Activated T-helper 17 cell treated with anti-CD3 and anti-CD28 coated beads, Interleukin-2, amount 50 U/mL, for 72 hours (primary cell): ENCODE data around the gene CSAG3. TPM values are rescaled to one million over a fixed set of nuclear protein-coding genes. Genes with fewer than 3 reads are reported as not detected.
"Not testable (repeated sequence)": the region's sequence is repeated elsewhere in the genome, so short reads cannot be mapped to it uniquely, and the experiment has no call there.

Experiments used
- ATAC-seq: fragments of 150-1000 bp; cut with Tn5 transposase; replicated peaks from 2 replicates; pipeline ENCODE4 v1.10.0; 2021; ENCODE audit warnings: mild to moderate bottlenecking, moderate library complexity
- H3K27ac Mint-ChIP-seq: one replicate; pipeline ENCODE4 v1.8.0; 2022; ENCODE audit warnings: mixed read lengths
- H3K27me3 Mint-ChIP-seq: one replicate; pipeline ENCODE4 v1.8.0; 2022; ENCODE audit warnings: mixed read lengths
- H3K36me3 Mint-ChIP-seq: one replicate; pipeline ENCODE4 v1.8.0; 2022; ENCODE audit warnings: low read depth, mild to moderate bottlenecking, mixed read lengths
- H3K4me1 Mint-ChIP-seq: one replicate; pipeline ENCODE4 v1.8.0; 2022; ENCODE audit warnings: mixed read lengths
- H3K4me3 Mint-ChIP-seq: one replicate; pipeline ENCODE4 v1.8.0; 2022; ENCODE audit warnings: mild to moderate bottlenecking, mixed read lengths
- H3K9me3 Mint-ChIP-seq: one replicate; pipeline ENCODE4 v1.8.0; 2022; ENCODE audit warnings: mixed read lengths
- total RNA-seq, 2 donors: library from RNA; stranded (reverse); gene quantifications; one replicate each; pipeline ENCODE4 v1.2.3, GENCODE V29; 2022

The CSAG3 gene
- total RNA-seq, 2 donors from 2014 or later = 0.32 TPM; not detected in 1

GRCh38 chrX:152761582-152761981, 2.6 kb downstream of the CSAG3 start:
- not testable (repeated sequence) for ATAC-seq, H3K9me3 Mint-ChIP-seq, H3K36me3 Mint-ChIP-seq, H3K4me1 Mint-ChIP-seq, H3K27me3 Mint-ChIP-seq, H3K27ac Mint-ChIP-seq, H3K4me3 Mint-ChIP-seq

DNA sequence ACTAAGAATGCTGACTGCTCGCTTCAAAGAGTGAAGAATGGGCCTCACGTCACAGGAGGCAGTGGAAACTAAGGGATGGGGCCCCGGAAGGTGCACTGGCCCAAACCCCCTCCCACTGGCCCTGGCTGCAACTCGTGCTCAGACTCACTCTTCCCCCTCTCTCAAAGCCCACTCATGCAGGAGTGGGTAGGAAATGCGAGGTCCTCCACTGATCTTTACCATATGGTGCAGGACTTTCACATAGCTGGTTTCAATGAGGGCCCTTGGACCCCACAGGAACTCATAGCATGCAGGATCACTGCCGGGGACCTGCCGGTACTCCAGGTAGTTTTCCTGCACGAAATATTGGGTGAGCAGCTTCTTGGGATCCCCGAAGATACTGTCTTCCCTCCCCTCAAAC, 7.5 kb downstream of the CSAG3 start:
- H3K9me3 Mint-ChIP-seq, H3K27me3 Mint-ChIP-seq, H3K4me1 Mint-ChIP-seq, H3K4me3 Mint-ChIP-seq, H3K27ac Mint-ChIP-seq, ATAC-seq, H3K36me3 Mint-ChIP-seq: not testable (repeated sequence)

DNA sequence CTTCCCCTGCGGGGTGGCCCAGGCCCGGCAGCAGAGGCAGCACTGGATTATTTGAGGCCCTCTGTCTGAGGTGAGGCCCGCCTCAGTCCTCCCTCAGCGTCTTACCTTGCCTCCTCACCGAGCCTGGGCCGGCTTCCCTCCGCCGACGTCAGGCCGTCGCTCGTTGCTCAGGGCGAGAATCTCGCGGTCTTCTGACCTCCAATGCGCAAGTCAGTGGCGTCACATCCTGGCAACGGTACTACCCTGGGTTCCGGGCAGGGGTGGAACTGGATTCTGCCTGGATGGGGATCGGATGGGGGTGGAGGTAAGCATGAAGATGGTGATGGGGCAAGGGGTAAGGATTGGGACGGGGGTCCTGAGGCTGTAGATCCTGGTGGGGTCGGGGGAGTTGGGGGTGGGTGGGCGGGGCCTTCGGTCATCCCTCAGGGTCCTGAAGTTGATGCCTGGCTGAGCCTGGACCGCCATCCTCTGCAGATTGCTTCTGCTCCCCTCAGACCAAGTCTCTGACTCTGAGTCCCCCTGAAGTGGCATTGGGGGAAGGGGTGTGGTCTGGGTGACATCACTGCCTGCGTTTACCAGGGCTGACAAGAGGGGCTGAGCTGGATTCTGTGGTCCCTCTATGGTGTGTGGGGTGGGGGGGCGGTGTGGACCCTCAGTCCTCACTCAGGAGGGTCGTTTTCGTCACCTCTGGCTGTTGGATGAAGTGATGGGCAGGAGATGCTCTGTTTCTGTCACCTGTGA, 10.7 kb downstream of the CSAG3 start, which contains the start of gene MAGEA6:
MAGEA6 (minus strand) TSS at position 141 of the 741 bp plus-strand sequence. CDS start 2,039 bp downstream, outside the sequence.
- H3K4me1 Mint-ChIP-seq, ATAC-seq, H3K9me3 Mint-ChIP-seq, H3K36me3 Mint-ChIP-seq, H3K4me3 Mint-ChIP-seq, H3K27ac Mint-ChIP-seq, H3K27me3 Mint-ChIP-seq: not testable (repeated sequence)

DNA sequence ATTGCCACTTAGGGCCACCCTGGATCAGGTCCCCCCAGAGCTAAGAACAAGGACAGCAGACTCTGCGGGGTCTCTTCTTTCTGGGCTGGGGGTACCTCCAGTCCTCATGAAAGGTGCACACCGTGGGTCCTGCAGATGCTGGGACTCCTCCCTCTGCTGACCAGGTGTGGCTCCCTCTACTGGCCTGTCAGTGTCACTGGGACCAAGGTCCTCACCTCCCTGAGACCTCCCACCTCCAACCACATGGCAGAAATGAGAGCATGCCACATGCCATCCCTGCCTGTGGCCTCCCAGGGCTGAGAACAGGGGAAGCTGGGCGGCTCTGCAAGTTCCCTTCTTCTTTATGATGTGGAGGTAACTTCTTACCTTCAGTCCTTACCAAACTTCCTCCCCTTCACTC, 28.0 kb downstream of the CSAG3 start:
- ATAC-seq, H3K9me3 Mint-ChIP-seq, H3K36me3 Mint-ChIP-seq, H3K4me3 Mint-ChIP-seq, H3K4me1 Mint-ChIP-seq, H3K27ac Mint-ChIP-seq, H3K27me3 Mint-ChIP-seq: not testable (repeated sequence)

GRCh38 chrX:152798945-152799344, 39.9 kb downstream of the CSAG3 start:
- no peak overlapping the region for H3K4me3 Mint-ChIP-seq
- H3K9me3 Mint-ChIP-seq = no peaks in the 10 kb centered on the region
- H3K27me3 Mint-ChIP-seq = no peaks in the 10 kb centered on the region
- no peak overlapping the region for H3K27ac Mint-ChIP-seq
- no peaks in the 10 kb centered on the region for H3K4me1 Mint-ChIP-seq
- H3K36me3 Mint-ChIP-seq = no peaks in the 10 kb centered on the region
- no peak for ATAC-seq

- Mint-ChIP-seq H3K4me1 (no peaks in the 10 kb centered on the region), H3K27ac (no peak overlapping the region), H3K36me3 (no peaks in the 10 kb centered on the region), H3K9me3 (no peaks in the 10 kb centered on the region), H3K27me3 (peaks cover 16% of the 10 kb centered on the region), H3K4me3 (no peak overlapping the region)
- peak; percentile 66 for ATAC-seq
Measured at GRCh38 chrX:152806035-152806434, 47.0 kb downstream of the CSAG3 start.

Other genes with a start within 250 kb of the CSAG3 start
- under 1 TPM in 1 of 2 donors, not detected in 1; 0.05 TPM for gene GABRQ, start 121.3 kb upstream of the CSAG3 start, total RNA-seq
- not detected for gene MAGEA3, start 60.4 kb upstream of the CSAG3 start, total RNA-seq
- not detected for gene CSAG2, start 49.9 kb upstream of the CSAG3 start, total RNA-seq
- not detected for gene MAGEA2B, start 44.6 kb upstream of the CSAG3 start, total RNA-seq
- not detected for gene CSAG1, start 25.5 kb upstream of the CSAG3 start, total RNA-seq
- not detected for gene MAGEA12, start 25.5 kb upstream of the CSAG3 start, total RNA-seq
- gene MAGEA2, start 5.4 kb upstream of the CSAG3 start, total RNA-seq = not detected
- gene MAGEA6, start 10.5 kb downstream of the CSAG3 start, total RNA-seq = not detected
- gene CETN2, start 71.5 kb downstream of the CSAG3 start, total RNA-seq = 1 to 10 TPM; 5.2 to 7.0 TPM
- gene NSDHL, start 71.8 kb downstream of the CSAG3 start, total RNA-seq = 10 to 100 TPM; 12.2 to 20.2 TPM
- 1 to 10 TPM; 2.3 TPM for gene ZNF185, start 138.8 kb downstream of the CSAG3 start, total RNA-seq
- gene PNMA5, start 234.9 kb downstream of the CSAG3 start, total RNA-seq = under 1 TPM; 0.13 to 0.17 TPM